ENCODE data around the gene THG1L. TPM values are rescaled to one million over a fixed set of nuclear protein-coding genes. Genes with fewer than 3 reads are reported as not detected.
A peak's percentile ranks its signal among the peaks of the same experiment; 100 is the strongest.

THG1L gene
- total and polyA plus RNA-seq, 2 of the 13 experiments (the other 11 are each of a cell fraction or from before 2014, with no cell fraction given), result 16.6 to 17.2 TPM

GRCh38 chr5:157743163-157744050, 12.2 kb downstream of the THG1L start, which contains the start of gene LSM11 (continued):
- TF ChIP-seq FOXO1 (CRISPR knock-in tag; IDR thresholded peaks at IDR 0.05) (peak; percentile 49; the same call in 1 of the 2 replicates), POGZ (CRISPR knock-in tag; IDR thresholded peaks at IDR 0.05) (peak; percentile 71; the same call in 1 of the 2 replicates), KDM5B (CRISPR knock-in tag; IDR thresholded peaks at IDR 0.05; ENCODE audit: borderline replicate concordance) (peak; percentile 69; the same call in 1 of the 2 replicates), RARA (CRISPR knock-in tag; IDR thresholded peaks at IDR 0.05) (peak; percentile 24; the same call in 1 of the 2 replicates), PREB (CRISPR knock-in tag; IDR thresholded peaks at IDR 0.05) (no peak), CEBPG (CRISPR knock-in tag; IDR thresholded peaks at IDR 0.05) (0 out of 2 replicates have a peak, but pooled peaks have one; percentile 28), HBP1 (CRISPR knock-in tag; IDR thresholded peaks at IDR 0.05; ENCODE audit: low read depth) (peak; percentile 92), TBP (CRISPR knock-in tag; IDR thresholded peaks at IDR 0.05) (no peak), ZNF720 (CRISPR knock-in tag; IDR thresholded peaks at IDR 0.05) (no peak), ZNF143 (CRISPR knock-in tag; IDR thresholded peaks at IDR 0.05) (peak; percentile 82), ZBTB7A (CRISPR knock-in tag; IDR thresholded peaks at IDR 0.05) (no peak), SRSF4 (IDR thresholded peaks at IDR 0.05; ENCODE audit: low read depth, low read length, poor library complexity, severe bottlenecking) (no peak), CHD4 (IDR thresholded peaks at IDR 0.05; ENCODE audit: borderline replicate concordance, low read length) (no peak), KDM2A (CRISPR knock-in tag; IDR thresholded peaks at IDR 0.05; ENCODE audit: borderline replicate concordance, low read depth) (peak; percentile 98), KLF12 (CRISPR knock-in tag; IDR thresholded peaks at IDR 0.05; ENCODE audit: borderline replicate concordance) (peak; percentile 4; the same call in 1 of the 2 replicates), ELF1 (CRISPR knock-in tag; IDR thresholded peaks at IDR 0.05) (0 out of 2 replicates have a peak, but pooled peaks have one; percentile 25), GTF3A (CRISPR knock-in tag; conservative IDR thresholded peaks at IDR 0.05) (no peak), PATZ1 (CRISPR knock-in tag; IDR thresholded peaks at IDR 0.05) (peak; percentile 68), NFE2L2 (IDR thresholded peaks at IDR 0.05; ENCODE audit: low read length) (no peak), ARID2 (CRISPR knock-in tag; IDR thresholded peaks at IDR 0.05; ENCODE audit: borderline replicate concordance) (0 out of 2 replicates have a peak, but pooled peaks have one; percentile 43), WIZ (CRISPR knock-in tag; IDR thresholded peaks at IDR 0.05) (no peak), ZFY (CRISPR knock-in tag; IDR thresholded peaks at IDR 0.05) (peak; percentile 77), ZNF660 (CRISPR knock-in tag; IDR thresholded peaks at IDR 0.05; ENCODE audit: borderline replicate concordance, low read depth) (no peak), MXD3 (CRISPR knock-in tag; IDR thresholded peaks at IDR 0.05) (0 out of 2 replicates have a peak, but pooled peaks have one; percentile 52), DMAP1 (CRISPR knock-in tag; IDR thresholded peaks at IDR 0.05) (peak; percentile 65), EZH2 (conservative IDR thresholded peaks at IDR 0.05; ENCODE audit: low read depth, low read length) (no peak), ZMYM4 (CRISPR knock-in tag; IDR thresholded peaks at IDR 0.05) (peak; percentile 86)

Data from HepG2 (cell line).